M059J (cell line): ENCODE data around the gene PLK1. TPM values are rescaled to one million over a fixed set of nuclear protein-coding genes. Genes with fewer than 3 reads are reported as not detected.
"Not testable (repeated sequence)": the region's sequence is repeated elsewhere in the genome, so short reads cannot be mapped to it uniquely, and the experiment has no call there.

Experiments
- DNase-seq: peaks from one replicate; pipeline ENCODE4 v3.0.0-alpha.2; 2012; ENCODE audit warnings: low read depth
- total RNA-seq: library from RNA; depleted of rRNA; stranded (reverse); fragments of >200 nt; shearing (Covaris generic); gene quantifications from 2 replicates; pipeline ENCODE4 v1.2.3, GENCODE V29; 2014; rRNA removed

PLK1 gene
- total RNA-seq, 1 experiment from 2014 or later, result 98.8 TPM

- DNase-seq, result no peak
Observed at GRCh38 chr16:23709536-23709935, 30.8 kb downstream of the PLK1 start.

GRCh38 chr16:23710008-23710407, 31.3 kb downstream of the PLK1 start:
- DNase-seq, result no peak

- no peak for DNase-seq
Observed at GRCh38 chr16:23710504-23710903, 31.8 kb downstream of the PLK1 start.

GRCh38 chr16:23711785-23712184, 33.1 kb downstream of the PLK1 start:
- no peak for DNase-seq

GRCh38 chr16:23712976-23713375, 34.3 kb downstream of the PLK1 start, which contains the start of gene ERN2:
TSS of gene ERN2 (minus strand) at chr16:23713222. CDS start at chr16:23713187, 35 bp downstream.
- DNase-seq, result no peak

- no peak for DNase-seq
Observed at GRCh38 chr16:23716484-23716883, 37.8 kb downstream of the PLK1 start.

GRCh38 chr16:23722613-23723240, 44.0 kb downstream of the PLK1 start:
- DNase-seq, result not testable (repeated sequence)

- peak; percentile 28 for DNase-seq
Observed at GRCh38 chr16:23724096-23724784, 45.6 kb downstream of the PLK1 start.

GRCh38 chr16:23724785-23725131, 46.1 kb downstream of the PLK1 start:
- DNase-seq, result no peak

- no peak for DNase-seq
Observed at GRCh38 chr16:23726710-23727109, 48.0 kb downstream of the PLK1 start.

GRCh38 chr16:23728112-23728477, 49.4 kb downstream of the PLK1 start:
- no peak for DNase-seq

- DNase-seq, result peak; percentile 69
Observed at GRCh38 chr16:23729503-23730424, 51.1 kb downstream of the PLK1 start.

- DNase-seq, result no peak
Observed at GRCh38 chr16:23734176-23734893, 55.6 kb downstream of the PLK1 start.

- DNase-seq, result not testable (repeated sequence)
Observed at GRCh38 chr16:23737423-23738028, 58.8 kb downstream of the PLK1 start.

- DNase-seq, result no peak
Observed at GRCh38 chr16:23739516-23739915, 60.8 kb downstream of the PLK1 start.

Other genes starting within 250 kb of the PLK1 start
- 20.6 and 30.5 TPM in 2 replicates for gene COG7, start 225.7 kb upstream of the PLK1 start, total RNA-seq
- 4.4 and 19.3 TPM in 2 replicates for gene GGA2, start 168.4 kb upstream of the PLK1 start, total RNA-seq
- 23.7 and 27.5 TPM in 2 replicates for gene EARS2, start 121.5 kb upstream of the PLK1 start, total RNA-seq
- gene UBFD1, start 121.2 kb upstream of the PLK1 start, total RNA-seq, result 127 and 136 TPM in 2 replicates
- gene NDUFAB1, start 82.6 kb upstream of the PLK1 start, total RNA-seq, result 156 and 188 TPM in 2 replicates
- 14.4 and 16.1 TPM in 2 replicates for gene PALB2, start 37.6 kb upstream of the PLK1 start, total RNA-seq
- gene DCTN5, start 37.4 kb upstream of the PLK1 start, total RNA-seq, result 63.4 and 116 TPM in 2 replicates
- not detected in 2 replicates for gene ERN2, start 34.3 kb downstream of the PLK1 start, total RNA-seq
- not detected in 2 replicates for gene CHP2, start 76.1 kb downstream of the PLK1 start, total RNA-seq
- not detected in 2 replicates for gene PRKCB, start 157.1 kb downstream of the PLK1 start, total RNA-seq